ENCODE results near the gene TOX2.
A peak's percentile ranks its signal among the peaks of the same experiment; 100 is the strongest.

TOX2 gene

GRCh38 chr20:44064501-44065400 is 150.1 kb downstream of the TOX2 start:
- DNase-seq (ENCODE audit: low spot score), result peak; percentile 42

DNA sequence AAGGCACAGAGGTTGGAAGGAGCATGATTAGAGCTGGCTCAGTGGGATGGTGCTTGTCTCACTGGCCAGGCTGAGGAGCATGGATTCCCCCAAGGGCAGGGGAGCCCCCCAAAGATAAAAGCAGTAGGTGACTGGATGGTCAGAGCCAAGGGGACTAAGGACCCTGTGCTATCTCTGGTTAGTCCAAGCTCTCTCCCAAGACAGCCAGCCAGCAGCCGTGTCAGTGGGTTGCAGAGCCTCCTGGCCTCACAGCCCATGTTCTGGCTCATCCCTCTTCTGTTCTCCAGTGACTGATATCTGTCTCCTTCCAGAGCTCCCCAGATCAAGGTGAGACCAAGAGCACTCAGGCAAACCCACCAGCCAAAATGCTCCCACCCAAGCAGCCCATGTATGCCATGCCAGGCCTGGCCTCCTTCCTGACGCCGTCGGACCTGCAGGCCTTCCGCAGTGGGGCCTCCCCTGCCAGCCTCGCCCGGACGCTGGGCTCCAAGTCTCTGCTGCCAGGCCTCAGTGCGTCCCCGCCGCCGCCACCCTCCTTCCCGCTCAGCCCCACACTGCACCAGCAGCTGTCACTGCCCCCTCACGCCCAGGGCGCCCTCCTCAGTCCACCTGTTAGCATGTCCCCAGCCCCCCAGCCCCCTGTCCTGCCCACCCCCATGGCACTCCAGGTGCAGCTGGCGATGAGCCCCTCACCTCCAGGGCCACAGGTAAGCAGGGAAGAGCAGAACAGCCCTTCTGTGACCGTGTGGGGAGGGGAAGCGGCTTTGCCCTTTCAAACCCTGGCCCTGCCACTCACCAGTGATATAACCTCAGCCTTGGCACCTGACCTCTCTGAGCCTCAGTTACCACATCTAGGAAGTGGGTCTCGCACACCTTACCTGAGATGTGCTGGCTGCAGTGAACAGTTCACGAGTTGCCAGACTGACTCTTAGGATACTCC is 151.0 kb downstream of the TOX2 start:
- peak; percentile 38 for DNase-seq (ENCODE audit: low spot score)

- DNase-seq (ENCODE audit: low spot score), result peak; percentile 42
Observed at GRCh38 chr20:44066645-44067606, 152.3 kb downstream of the TOX2 start.

- peak; percentile 49 for DNase-seq (ENCODE audit: low spot score)
Observed at GRCh38 chr20:44067650-44068081, 153.0 kb downstream of the TOX2 start.

GRCh38 chr20:44068316-44069201 is 153.9 kb downstream of the TOX2 start:
- DNase-seq (ENCODE audit: low spot score), result peak; percentile 55

- peak; percentile 63 for DNase-seq (ENCODE audit: low spot score)
Observed at GRCh38 chr20:44069203-44070011, 154.8 kb downstream of the TOX2 start.

DNA sequence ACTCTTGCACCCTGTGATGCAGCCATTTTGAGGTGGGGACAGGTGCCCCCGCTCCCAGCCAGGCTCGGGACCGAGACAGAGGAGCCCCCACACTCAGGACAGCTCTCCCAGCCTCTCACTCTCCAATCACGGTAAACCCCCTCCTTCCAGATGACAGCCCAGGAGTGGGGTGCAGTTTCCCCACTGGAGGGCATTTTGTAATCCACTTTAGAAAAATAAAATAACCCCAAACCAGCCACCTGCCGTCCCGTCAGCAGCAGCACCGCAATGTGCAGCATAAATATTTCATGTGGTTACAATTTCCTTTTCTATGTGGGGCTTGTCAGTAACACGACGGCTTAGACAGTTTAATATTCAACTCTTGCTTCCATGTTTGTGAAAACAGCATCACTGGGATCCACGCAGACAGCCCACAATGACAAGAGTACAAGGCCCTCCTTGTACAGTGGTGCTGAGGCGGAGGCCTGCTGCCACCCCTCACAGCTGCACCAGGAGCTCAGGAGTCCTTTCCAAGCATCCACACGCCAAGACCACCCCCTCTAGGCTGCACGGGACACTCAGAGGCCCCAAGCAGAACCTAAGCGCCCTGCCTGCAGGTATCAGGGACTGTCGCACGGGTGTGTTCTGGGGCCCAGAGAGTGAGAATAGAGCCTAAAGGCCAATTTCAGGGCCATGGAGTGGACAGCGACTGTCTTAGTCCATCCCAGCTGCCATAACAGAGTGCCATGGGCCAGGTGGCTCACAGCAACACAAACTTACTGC is 155.7 kb downstream of the TOX2 start:
- peak; percentile 59 for DNase-seq (ENCODE audit: low spot score)

GRCh38 chr20:44071057-44071456 is 156.4 kb downstream of the TOX2 start:
- DNase-seq (ENCODE audit: low spot score), result no peak

DNA sequence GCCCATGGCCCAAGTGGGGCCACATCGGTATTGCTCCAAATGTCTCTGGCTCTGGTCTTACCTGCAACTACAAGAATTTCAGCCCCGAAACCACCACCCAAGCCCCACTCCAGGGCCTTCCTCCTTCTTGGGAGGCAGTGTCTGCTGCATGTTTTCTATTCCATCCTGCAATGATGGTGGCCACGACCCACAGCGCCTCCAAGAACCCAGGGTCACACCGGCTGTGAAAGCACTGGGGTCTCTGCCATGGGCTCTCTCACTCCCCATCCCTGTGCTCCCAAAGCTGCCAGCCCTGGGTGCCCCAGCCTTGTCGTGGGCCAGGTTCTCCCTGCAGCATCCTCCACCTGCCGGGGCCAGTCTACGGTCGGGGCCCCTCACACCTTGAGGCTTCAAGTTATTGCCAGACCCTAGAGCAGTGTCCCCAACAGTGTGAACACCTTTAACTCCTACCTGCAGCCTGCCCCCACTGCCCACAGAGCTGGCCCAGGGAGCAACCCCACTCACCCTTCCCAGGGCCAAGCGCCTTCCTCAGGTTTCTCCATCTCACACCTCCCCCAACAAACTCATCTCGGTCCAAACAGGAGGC is 157.0 kb downstream of the TOX2 start:
- peak; percentile 42 for DNase-seq (ENCODE audit: low spot score)

GRCh38 chr20:44072384-44072783 is 157.7 kb downstream of the TOX2 start:
- DNase-seq (ENCODE audit: low spot score), result no peak

DNA sequence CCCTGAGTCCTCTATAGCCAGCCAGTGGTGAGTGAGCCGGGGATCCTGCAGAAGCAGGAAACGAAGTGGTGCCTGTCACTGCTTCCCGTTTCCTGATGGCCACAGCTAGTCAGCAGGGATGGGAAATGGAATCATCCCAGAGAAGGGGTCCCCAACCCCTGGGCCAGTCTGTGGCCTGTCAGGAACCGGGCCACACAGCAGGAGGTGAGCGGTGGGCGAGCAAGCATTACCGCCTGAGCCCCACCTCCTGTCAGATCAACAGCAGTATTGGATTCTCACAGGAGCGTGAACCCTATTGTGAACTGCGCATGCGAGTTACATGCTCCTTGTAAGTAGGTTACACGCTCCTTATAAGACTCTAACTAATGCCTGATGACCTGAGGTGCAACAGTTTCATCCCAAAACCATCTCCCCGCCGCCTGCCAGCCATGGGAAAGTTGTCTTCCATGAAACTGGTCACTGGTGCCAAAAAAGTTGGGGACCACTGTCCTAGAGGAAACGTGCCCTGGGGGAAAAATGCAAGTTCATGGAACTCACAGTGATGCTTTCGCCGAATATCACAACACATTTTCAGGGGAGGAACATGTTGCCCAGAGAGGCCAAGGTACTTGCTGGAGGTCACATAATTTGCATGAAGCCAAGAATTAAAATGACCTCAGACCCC is 158.5 kb downstream of the TOX2 start:
- peak; percentile 55 for DNase-seq (ENCODE audit: low spot score)

DNA sequence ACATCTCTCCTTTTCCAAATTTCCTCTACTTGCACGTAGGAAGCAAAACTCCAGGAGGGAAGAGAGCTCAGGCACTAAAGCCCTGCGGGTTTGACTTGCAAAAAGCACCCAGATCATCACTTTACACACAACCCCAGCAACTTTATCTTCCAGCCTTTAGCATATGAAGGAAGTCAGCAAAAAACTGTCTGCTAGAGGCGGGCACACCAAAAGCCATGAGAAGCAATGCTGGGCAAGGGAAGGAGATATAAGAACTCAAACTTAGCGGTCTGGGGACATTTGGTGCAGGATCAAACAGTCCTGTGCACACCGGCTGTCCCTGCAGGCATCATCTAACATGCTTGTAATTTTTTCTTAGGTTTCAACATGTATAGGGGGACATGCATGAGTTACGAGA is 159.0 kb downstream of the TOX2 start:
- DNase-seq (ENCODE audit: low spot score), result no peak

- no peak for DNase-seq (ENCODE audit: low spot score)
Observed at GRCh38 chr20:44074252-44075151, 159.8 kb downstream of the TOX2 start.

DNA sequence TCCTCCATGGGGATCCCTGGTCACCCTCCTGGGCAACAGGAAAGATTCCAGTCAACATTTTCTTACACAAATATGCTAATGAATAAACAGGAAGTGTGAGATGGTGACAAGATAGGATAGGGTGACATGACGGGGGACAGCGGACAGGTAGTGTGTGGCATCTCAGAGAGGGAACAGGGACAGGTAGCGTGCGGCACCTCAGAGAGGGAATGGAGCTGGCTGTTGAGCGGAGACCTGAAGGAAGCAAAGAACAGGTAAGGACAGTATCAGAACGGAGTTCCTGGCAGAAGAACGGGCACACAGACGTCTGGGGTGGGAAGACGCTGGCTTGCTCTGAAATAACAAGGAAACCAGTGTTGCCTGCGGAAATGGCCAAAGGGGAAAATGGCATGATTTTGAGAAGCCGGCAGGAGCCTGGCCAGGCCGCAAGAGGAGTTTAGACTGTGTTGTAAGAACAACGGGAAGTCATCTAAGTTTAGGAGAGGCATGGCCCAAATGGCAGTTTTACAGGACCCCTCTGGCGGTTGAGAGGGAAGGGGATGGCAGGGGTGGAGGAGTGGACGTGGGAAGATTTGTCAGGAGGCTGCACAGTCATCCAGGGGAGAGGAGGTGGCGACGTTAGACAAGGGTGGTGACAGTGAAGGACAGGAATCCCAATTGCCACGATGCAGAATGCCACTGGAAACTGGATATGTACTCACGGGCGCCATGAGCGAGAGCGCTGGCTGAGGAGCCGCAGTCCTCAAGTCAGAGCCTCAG is 160.7 kb downstream of the TOX2 start:
- DNase-seq (ENCODE audit: low spot score), result peak; percentile 52

DNA sequence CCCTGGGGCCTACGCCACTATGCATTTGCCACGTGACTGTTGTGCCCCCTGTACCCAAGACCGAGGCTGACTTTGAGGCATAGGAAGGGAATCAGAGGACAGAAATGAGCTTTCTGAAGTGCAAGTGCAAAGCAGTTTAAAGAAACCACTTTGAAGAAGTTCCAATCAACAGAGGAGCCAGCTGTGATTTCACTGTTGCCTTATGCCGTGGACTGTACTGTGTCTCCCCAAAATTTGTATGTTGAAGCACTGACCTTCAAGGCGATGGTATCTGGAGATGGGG is 161.2 kb downstream of the TOX2 start:
- DNase-seq (ENCODE audit: low spot score), result no peak

DNA sequence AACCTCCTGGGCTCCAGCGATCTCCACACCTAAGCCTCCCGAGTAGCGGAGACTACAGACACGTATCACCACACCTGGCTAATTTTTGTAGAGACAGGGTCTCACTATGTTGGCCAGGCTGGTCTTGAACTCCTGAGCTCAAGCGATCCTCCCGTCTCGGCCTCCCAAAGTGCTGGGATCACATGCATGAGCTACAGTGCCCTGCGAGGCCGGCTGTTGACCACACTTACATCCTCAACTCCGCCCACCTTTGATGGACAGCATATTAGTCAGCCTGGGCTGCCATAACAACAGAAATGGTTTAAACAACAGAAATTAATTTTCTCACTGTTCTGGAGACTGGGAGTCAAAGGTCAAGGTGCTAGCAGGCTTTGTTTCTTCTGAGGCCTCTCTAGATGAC is 164.6 kb downstream of the TOX2 start:
- no peak for DNase-seq (ENCODE audit: low spot score)

Measured in left forelimb (tissue), 1 donor.